Common myeloid progenitor, CD34-positive (primary cell): ENCODE measurements around the gene UAP1L1.
A peak's percentile ranks its signal among the peaks of the same experiment; 100 is the strongest.

Experiments
- CTCF ChIA-PET: fragments of 350-600 bp; sonication (Branson Sonifier 250); formaldehyde crosslinking; loops from one replicate; lab custom pipeline; 2021; ENCODE audit warnings: antibody characterized with exemption; lab: Charles Lee
- POLR2A ChIA-PET: fragments of 350-600 bp; sonication (Branson Sonifier 250); formaldehyde crosslinking; loops from one replicate; lab custom pipeline; 2021; ENCODE audit warnings: antibody characterized with exemption; lab: Charles Lee
- DNase-seq, 3 donors: peaks; one replicate each; pipeline versions ENCODE4 v3.0.0 to v3.0.0-alpha.2; 2013
- H3K27ac ChIP-seq, 2 experiments: 1 replicate in 1 of 2; 2 replicates in 1 of 2; pipeline ENCODE4 v1.7.0; 2013; ENCODE audit warnings: inconsistent platforms in 2 of 2, low read length in 2 of 2, mild to moderate bottlenecking in 2 of 2, low read depth in 1 of 2, moderate library complexity in 1 of 2; ENCODE audit not compliant: severe bottlenecking in 2 of 2, insufficient read depth in 1 of 2, poor library complexity in 1 of 2
- H3K27me3 ChIP-seq, 5 experiments: replicated peaks in 2 of 5; 1 replicate in 3 of 5; 2 replicates in 2 of 5; pipeline versions ENCODE4 v1.6.1 to v1.7.0; 2013; ENCODE audit warnings: low read length in 4 of 5, mild to moderate bottlenecking in 2 of 5, moderate library complexity in 2 of 5, inconsistent platforms in 1 of 5; ENCODE audit not compliant: insufficient read depth in 5 of 5, control insufficient read depth in 4 of 5
- H3K36me3 ChIP-seq, 4 experiments: 1 replicate in 2 of 4; 2 replicates in 2 of 4; pipeline versions ENCODE4 v1.6.1 to v1.7.0; 2013; ENCODE audit warnings: low read length in 3 of 4, control low read depth in 1 of 4, mild to moderate bottlenecking in 1 of 4; ENCODE audit not compliant: control insufficient read depth in 4 of 4, insufficient read depth in 4 of 4
- H3K4me1 ChIP-seq, 4 experiments: 1 replicate in 3 of 4; 2 replicates in 1 of 4; pipeline versions ENCODE4 v1.6.1 to v1.7.1; 2013; ENCODE audit warnings: low read length in 3 of 4, mild to moderate bottlenecking in 3 of 4, control low read depth in 1 of 4, inconsistent platforms in 1 of 4, moderate library complexity in 1 of 4; ENCODE audit not compliant: control insufficient read depth in 4 of 4, insufficient read depth in 4 of 4; ENCODE audit errors: control extremely low read depth in 1 of 4
- H3K4me3 ChIP-seq, 7 experiments: 1 replicate in 4 of 7; 2 replicates in 3 of 7; pipeline versions ENCODE4 v1.5.1 to v1.7.0; 2013; ENCODE audit warnings: mild to moderate bottlenecking in 7 of 7, low read length in 6 of 7, moderate library complexity in 6 of 7, inconsistent platforms in 2 of 7, low read depth in 2 of 7, control low read depth in 1 of 7; ENCODE audit not compliant: insufficient read depth in 4 of 7, control insufficient read depth in 1 of 7; ENCODE audit errors: extremely low read depth in 1 of 7
- H3K9me3 ChIP-seq, 5 experiments: 1 replicate in 4 of 5; 2 replicates in 1 of 5; pipeline versions ENCODE4 v1.6.1 to v1.7.1; 2013; ENCODE audit warnings: low read length in 4 of 5, mild to moderate bottlenecking in 2 of 5, inconsistent platforms in 1 of 5, low read depth in 1 of 5, moderate library complexity in 1 of 5; ENCODE audit not compliant: control insufficient read depth in 4 of 5, insufficient read depth in 2 of 5; ENCODE audit errors: control extremely low read depth in 1 of 5
- WGBS: methylation state at CpG from one replicate; pipeline ENCODE4 v1.1.5; 2013; ENCODE audit not compliant: insufficient coverage; 5-methylcytosine and 5-hydroxymethylcytosine counted together

The UAP1L1 gene

GRCh38 chr9:137080260-137081122, 3.2 kb downstream of the UAP1L1 start:
- no peaks in the 10 kb centered on the region for H3K9me3 ChIP-seq
- no peaks in the 10 kb centered on the region for H3K27me3 ChIP-seq
- POLR2A ChIA-PET = interaction anchor here (0.6 kb wide), 1 partner anchor 22 kb away, joined by 3 read pairs; no protein-coding TSS in a partner anchor
- DNase-seq = no peak
- CTCF ChIA-PET = interaction anchor here (1.3 to 2.5 kb wide), 2 partner anchors 10 to 52 kb away, joined by 3 to 10 read pairs; partner anchors contain the start of gene SAPCD2
- no peak overlapping the region for H3K27ac ChIP-seq
- WGBS = 98% methylated on average over 21 of the region's 24 CpGs
- peaks cover 0 to 21% (median 20%) of the 10 kb centered on the region in 4 experiments for H3K4me1 ChIP-seq
- no peak overlapping the region for H3K4me3 ChIP-seq
- peaks cover 0 to 51% (median 28%) of the 10 kb centered on the region in 4 experiments for H3K36me3 ChIP-seq

- no peaks in the 10 kb centered on the region for H3K27me3 ChIP-seq
- H3K9me3 ChIP-seq = no peaks in the 10 kb centered on the region
- ChIA-PET CTCF (interaction anchor here (1.8 to 2.5 kb wide), 2 partner anchors 12 to 14 kb away, joined by 5 to 10 read pairs; partner anchors contain the start of gene SAPCD2), POLR2A (no interaction called here)
- peaks cover under 1 to 28% (median 25%) of the 10 kb centered on the region in 4 experiments for H3K4me1 ChIP-seq
- 98% methylated on average over 12 of the region's 16 CpGs for WGBS
- no peak for DNase-seq
- no peak overlapping the region for H3K27ac ChIP-seq
- peaks cover 0 to 51% (median 28%) of the 10 kb centered on the region in 4 experiments for H3K36me3 ChIP-seq
- H3K4me3 ChIP-seq = no peak overlapping the region
These were observed 5.1 kb downstream of the UAP1L1 start for GRCh38 chr9:137082222-137082924.

GRCh38 chr9:137082925-137083290, 5.6 kb downstream of the UAP1L1 start:
- no peak for DNase-seq
- 96% methylated on average over 7 of the region's 8 CpGs for WGBS
- Histone ChIP-seq H3K36me3 (peaks cover 0 to 51% (median 28%) of the 10 kb centered on the region in 4 experiments), H3K4me3 (no peak overlapping the region), H3K4me1 (peaks cover 6 to 34% (median 30%) of the 10 kb centered on the region in 4 experiments), H3K27me3 (no peaks in the 10 kb centered on the region), H3K27ac (no peak overlapping the region), H3K9me3 (no peaks in the 10 kb centered on the region)
- ChIA-PET POLR2A (no interaction called here), CTCF (interaction anchor here (1.8 to 2.5 kb wide), 2 partner anchors 12 to 15 kb away, joined by 5 to 10 read pairs; partner anchors contain the start of gene SAPCD2)

- ChIA-PET POLR2A (no interaction called here), CTCF (interaction anchor here (0.6 to 1.2 kb wide), 2 partner anchors 9 to 11 kb away, joined by 3 read pairs; no protein-coding TSS in a partner anchor)
- Histone ChIP-seq H3K4me3 (no peak overlapping the region), H3K4me1 (peaks cover 8 to 34% (median 25%) of the 10 kb centered on the region in 4 experiments), H3K27me3 (no peaks in the 10 kb centered on the region), H3K27ac (no peak overlapping the region), H3K9me3 (no peaks in the 10 kb centered on the region), H3K36me3 (peaks cover 0 to 56% (median 28%) of the 10 kb centered on the region in 4 experiments)
- no peak for DNase-seq
- whole genome bisulfite sequencing = 95% methylated on average over 11 of the region's 12 CpGs
These were observed 6.2 kb downstream of the UAP1L1 start for GRCh38 chr9:137083394-137084004.

GRCh38 chr9:137084526-137084925, 7.2 kb downstream of the UAP1L1 start:
- no peak overlapping the region for H3K27ac ChIP-seq
- CTCF ChIA-PET = interaction anchor here (0.9 to 1.2 kb wide), 2 partner anchors 10 to 55 kb away, joined by 3 read pairs; no protein-coding TSS in a partner anchor

GRCh38 chr9:137085920-137086530, 8.7 kb downstream of the UAP1L1 start:
- H3K9me3 ChIP-seq = no peaks in the 10 kb centered on the region
- H3K36me3 ChIP-seq = peaks cover 2 to 47% (median 28%) of the 10 kb centered on the region in 4 experiments
- DNase-seq = peak in 1 of 3 donors; percentile 7
- peak overlapping the region; percentile 9 to 88 (median 82) for H3K4me3 ChIP-seq
- ChIA-PET POLR2A (no interaction called here), CTCF (interaction anchor here (1.2 to 3.1 kb wide), 7 partner anchors 12 to 57 kb away, joined by 3 to 11 read pairs (median 4); partner anchors contain the start of gene SAPCD2)
- peaks cover 8 to 29% (median 21%) of the 10 kb centered on the region in 4 experiments for H3K4me1 ChIP-seq
- H3K27ac ChIP-seq = peak overlapping the region in 1 of 2 experiments; percentile 77
- WGBS = under 1% methylated on average over 58 of the region's 58 CpGs
- no peaks in the 10 kb centered on the region for H3K27me3 ChIP-seq

More at GRCh38 chr9:137084526-137084925, 7.2 kb downstream of the UAP1L1 start:
- H3K4me1 ChIP-seq = peaks cover 8 to 29% (median 21%) of the 10 kb centered on the region in 4 experiments
- WGBS = 80% methylated on average over 7 of the region's 9 CpGs
- no peaks in the 10 kb centered on the region for H3K27me3 ChIP-seq
- DNase-seq = no peak
- H3K9me3 ChIP-seq = no peaks in the 10 kb centered on the region
- POLR2A ChIA-PET = no interaction called here
- H3K4me3 ChIP-seq = no peak overlapping the region
- H3K36me3 ChIP-seq = peaks cover 2 to 53% (median 30%) of the 10 kb centered on the region in 4 experiments
